Natural killer cell treated with Interleukin-12 subunit alpha and Interleukin-12 subunit beta and Interleukin-15 and Interleukin-18, amount 100 ng/mL, for 72 hours (primary cell): ENCODE measurements around the gene MYO9B. TPM values are rescaled to one million over a fixed set of nuclear protein-coding genes. Genes with fewer than 3 reads are reported as not detected.

ENCODE experiments used
- ATAC-seq, 2 donors: fragments of 150-1000 bp; cut with Tn5 transposase in 1 of 2; sonication (Bioruptor Pico), chemical (Tn5 transposase) in 1 of 2; 2 replicates each; pipeline ENCODE4 v1.10.0; 2021
- DNase-seq: peaks from one replicate; pipeline ENCODE4 v3.0.0; 2022; ENCODE audit warnings: low spot score
- H3K27ac Mint-ChIP-seq, 2 donors: 1 replicate in 1 of 2; 2 replicates in 1 of 2; pipeline ENCODE4 v1.8.0; 2022; ENCODE audit warnings: mixed read lengths in 2 of 2, mild to moderate bottlenecking in 1 of 2, moderate library complexity in 1 of 2
- H3K27me3 Mint-ChIP-seq, 2 donors: 1 replicate in 1 of 2; 2 replicates in 1 of 2; pipeline ENCODE4 v1.8.0; 2022; ENCODE audit warnings: mixed read lengths in 2 of 2
- H3K36me3 Mint-ChIP-seq: one replicate; pipeline ENCODE4 v1.8.0; 2022; ENCODE audit warnings: mixed read lengths
- H3K4me1 Mint-ChIP-seq, 2 donors: 1 replicate in 1 of 2; 2 replicates in 1 of 2; pipeline ENCODE4 v1.8.0; 2022; ENCODE audit warnings: low read depth in 2 of 2, mixed read lengths in 2 of 2, mild to moderate bottlenecking in 1 of 2
- H3K4me3 Mint-ChIP-seq: one replicate; pipeline ENCODE4 v1.8.0; 2022; ENCODE audit warnings: mixed read lengths
- H3K9me3 Mint-ChIP-seq: 2 replicates; pipeline ENCODE4 v1.8.0; 2022; ENCODE audit warnings: mixed read lengths
- total RNA-seq, 2 donors: library from RNA; stranded (reverse); gene quantifications; one replicate each; pipeline ENCODE4 v1.2.3, GENCODE V29; 2022

MYO9B gene
- total RNA-seq, 2 donors from 2014 or later, result 251 to 283 TPM

- no peaks in the 10 kb centered on the region for H3K27me3 Mint-ChIP-seq
- peaks cover 6% of the 10 kb centered on the region in 2 donors for H3K4me1 Mint-ChIP-seq
- H3K9me3 Mint-ChIP-seq, result no peaks in the 10 kb centered on the region
- H3K27ac Mint-ChIP-seq, result no peak overlapping the region
- H3K36me3 Mint-ChIP-seq, result no peaks in the 10 kb centered on the region
- DNase-seq (no peak), ATAC-seq (no peak)
- H3K4me3 Mint-ChIP-seq, result peak overlapping the region; percentile 42
These were observed 169.3 kb downstream of the MYO9B start for GRCh38 chr19:17244618-17245534.

DNA sequence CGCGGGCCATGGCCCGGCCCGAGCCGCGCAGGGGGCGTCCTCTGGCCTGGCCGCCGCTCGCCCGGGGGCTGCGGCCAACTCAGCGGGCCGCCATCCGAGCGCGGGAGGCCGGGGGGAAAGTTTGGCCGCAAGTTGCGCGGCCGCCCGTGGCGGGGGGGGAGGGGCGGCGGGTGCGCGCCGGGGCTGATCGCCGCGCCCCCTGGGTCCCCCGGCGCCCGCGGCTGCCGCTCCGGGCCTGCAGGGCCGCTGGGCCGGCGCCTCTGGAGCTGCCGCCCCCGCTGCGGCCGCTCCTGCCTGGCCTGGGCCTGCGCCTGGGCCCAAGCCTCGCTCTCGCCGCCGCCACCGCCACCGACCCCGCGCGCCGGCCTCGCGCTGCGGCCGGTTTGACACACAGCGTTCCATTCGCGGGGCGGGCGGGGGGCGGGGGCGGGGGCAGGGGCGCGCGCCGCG is 170.0 kb downstream of the MYO9B start, which contains the start of gene NR2F6:
TSS of gene NR2F6 (minus strand) at position 385 of the 450 bp plus-strand sequence. CDS start 699 bp downstream, outside the sequence.
- Mint-ChIP-seq H3K9me3 (no peaks in the 10 kb centered on the region), H3K4me3 (peak within 1 kb of the TSS; percentile 70), H3K36me3 (no peaks in the 10 kb centered on the region), H3K4me1 (peaks cover 6% of the 10 kb centered on the region in 2 donors), H3K27ac (peak within 1 kb of the TSS; percentile 34 to 50), H3K27me3 (no peaks in the 10 kb centered on the region)
- DNase-seq, result no peak
- ATAC-seq, result peak in 1 of 2 donors; percentile 22

- peak overlapping the region in 1 of 2 donors; percentile 34 for H3K27ac Mint-ChIP-seq
- no peaks in the 10 kb centered on the region for H3K9me3 Mint-ChIP-seq
- peaks cover 6% of the 10 kb centered on the region in 2 donors for H3K4me1 Mint-ChIP-seq
- no peaks in the 10 kb centered on the region for H3K27me3 Mint-ChIP-seq
- peak overlapping the region; percentile 70 for H3K4me3 Mint-ChIP-seq
- DNase-seq (no peak), ATAC-seq (no peak)
- H3K36me3 Mint-ChIP-seq, result no peaks in the 10 kb centered on the region
These were observed 171.3 kb downstream of the MYO9B start for GRCh38 chr19:17246681-17247425.

- ATAC-seq (no peak), DNase-seq (no peak)
- Mint-ChIP-seq H3K27ac (no peak overlapping the region), H3K36me3 (no peaks in the 10 kb centered on the region), H3K4me1 (peaks cover 6% of the 10 kb centered on the region in 2 donors), H3K4me3 (no peak overlapping the region), H3K9me3 (no peaks in the 10 kb centered on the region), H3K27me3 (no peaks in the 10 kb centered on the region)
These were observed 172.6 kb downstream of the MYO9B start for GRCh38 chr19:17248011-17248776.

GRCh38 chr19:17249887-17250548 is 174.4 kb downstream of the MYO9B start:
- H3K27me3 Mint-ChIP-seq, result no peaks in the 10 kb centered on the region
- ATAC-seq, result no peak
- no peak overlapping the region for H3K4me3 Mint-ChIP-seq
- peaks cover 6% of the 10 kb centered on the region in 2 donors for H3K4me1 Mint-ChIP-seq
- no peak overlapping the region for H3K27ac Mint-ChIP-seq
- no peaks in the 10 kb centered on the region for H3K36me3 Mint-ChIP-seq
- H3K9me3 Mint-ChIP-seq, result no peaks in the 10 kb centered on the region
- no peak for DNase-seq

- no peaks in the 10 kb centered on the region for H3K4me1 Mint-ChIP-seq
- H3K36me3 Mint-ChIP-seq, result no peaks in the 10 kb centered on the region
- peaks cover 0 to 2% of the 10 kb centered on the region in 2 donors for H3K27me3 Mint-ChIP-seq
- DNase-seq (no peak), ATAC-seq (no peak)
- no peak overlapping the region for H3K4me3 Mint-ChIP-seq
- no peaks in the 10 kb centered on the region for H3K9me3 Mint-ChIP-seq
- H3K27ac Mint-ChIP-seq, result no peak overlapping the region
These were observed 179.1 kb downstream of the MYO9B start for GRCh38 chr19:17254636-17255035.

GRCh38 chr19:17255150-17255621 is 179.6 kb downstream of the MYO9B start:
- H3K36me3 Mint-ChIP-seq, result no peaks in the 10 kb centered on the region
- H3K4me1 Mint-ChIP-seq, result no peaks in the 10 kb centered on the region
- H3K27ac Mint-ChIP-seq, result no peak overlapping the region
- H3K27me3 Mint-ChIP-seq, result peaks cover 0 to 2% of the 10 kb centered on the region in 2 donors
- H3K4me3 Mint-ChIP-seq, result no peak overlapping the region
- H3K9me3 Mint-ChIP-seq, result no peaks in the 10 kb centered on the region
- DNase-seq, result no peak
- no peak for ATAC-seq

DNA sequence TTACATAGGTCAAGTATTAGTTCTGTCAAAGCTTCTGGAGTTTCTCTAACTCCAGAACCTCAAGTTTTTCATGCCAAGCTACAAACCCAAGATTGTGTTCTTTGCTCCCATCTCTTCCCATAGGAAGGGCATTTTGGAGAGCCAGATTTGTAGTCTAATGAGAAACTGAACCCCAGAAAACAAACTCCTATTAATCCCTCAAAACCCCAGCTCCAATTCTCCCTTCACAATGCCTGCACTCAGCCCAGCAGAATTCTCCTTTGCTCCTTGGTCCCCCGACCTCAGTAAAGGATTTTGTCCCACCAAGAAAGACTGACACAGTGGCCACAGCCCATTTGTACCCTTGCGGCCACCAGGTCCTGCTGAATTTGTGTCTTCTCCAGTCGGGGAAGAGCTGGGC is 180.6 kb downstream of the MYO9B start:
- ATAC-seq (no peak), DNase-seq (no peak)
- no peak overlapping the region for H3K27ac Mint-ChIP-seq
- no peak overlapping the region for H3K4me3 Mint-ChIP-seq
- H3K36me3 Mint-ChIP-seq, result no peaks in the 10 kb centered on the region
- H3K4me1 Mint-ChIP-seq, result peaks cover 5 to 6% of the 10 kb centered on the region in 2 donors
- H3K9me3 Mint-ChIP-seq, result no peaks in the 10 kb centered on the region
- H3K27me3 Mint-ChIP-seq, result peaks cover 0 to 5% of the 10 kb centered on the region in 2 donors

DNA sequence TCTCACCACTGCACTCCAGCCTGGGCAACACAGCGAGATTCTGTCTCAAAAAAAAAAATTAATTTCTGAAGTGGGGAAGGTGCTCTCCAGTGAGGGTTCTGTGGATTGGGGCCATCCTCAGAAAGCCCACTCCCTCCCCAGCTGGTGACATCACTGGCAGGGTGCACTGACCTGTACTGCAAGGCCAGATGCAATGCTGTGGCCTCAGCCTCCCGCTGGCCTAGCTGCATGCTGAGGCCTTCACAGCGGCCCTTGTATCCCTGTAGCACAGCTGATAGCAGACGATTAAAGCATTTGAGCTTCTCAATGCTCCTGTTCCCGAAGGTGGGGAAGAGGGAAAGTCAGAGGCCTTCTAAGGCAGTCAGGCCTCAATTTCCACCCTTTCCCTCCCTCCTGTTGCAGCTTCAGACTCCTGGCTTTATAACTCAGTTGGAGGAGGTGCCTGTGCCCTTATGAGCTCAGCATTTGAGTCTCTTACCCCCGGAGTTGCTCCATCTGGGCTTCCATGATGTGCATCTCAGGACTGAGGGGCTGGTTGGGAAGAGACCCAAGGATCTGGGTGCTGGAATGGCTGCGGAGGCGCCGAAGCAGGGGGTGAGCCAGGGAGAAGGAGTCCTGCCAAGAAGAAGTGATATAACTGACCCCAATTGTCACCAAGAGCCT is 183.7 kb downstream of the MYO9B start:
- Mint-ChIP-seq H3K4me1 (peaks cover 6 to 7% of the 10 kb centered on the region in 2 donors), H3K27ac (no peak overlapping the region), H3K4me3 (no peak overlapping the region), H3K27me3 (peaks cover 0 to 5% of the 10 kb centered on the region in 2 donors), H3K9me3 (no peaks in the 10 kb centered on the region), H3K36me3 (no peaks in the 10 kb centered on the region)
- DNase-seq, result no peak
- no peak for ATAC-seq

- DNase-seq (no peak), ATAC-seq (no peak)
- no peaks in the 10 kb centered on the region for H3K36me3 Mint-ChIP-seq
- H3K9me3 Mint-ChIP-seq, result no peaks in the 10 kb centered on the region
- no peak overlapping the region for H3K27ac Mint-ChIP-seq
- no peak overlapping the region for H3K4me3 Mint-ChIP-seq
- H3K4me1 Mint-ChIP-seq, result peaks cover 6 to 7% of the 10 kb centered on the region in 2 donors
- peaks cover 0 to 5% of the 10 kb centered on the region in 2 donors for H3K27me3 Mint-ChIP-seq
These were observed 184.4 kb downstream of the MYO9B start for GRCh38 chr19:17259934-17260333.

DNA sequence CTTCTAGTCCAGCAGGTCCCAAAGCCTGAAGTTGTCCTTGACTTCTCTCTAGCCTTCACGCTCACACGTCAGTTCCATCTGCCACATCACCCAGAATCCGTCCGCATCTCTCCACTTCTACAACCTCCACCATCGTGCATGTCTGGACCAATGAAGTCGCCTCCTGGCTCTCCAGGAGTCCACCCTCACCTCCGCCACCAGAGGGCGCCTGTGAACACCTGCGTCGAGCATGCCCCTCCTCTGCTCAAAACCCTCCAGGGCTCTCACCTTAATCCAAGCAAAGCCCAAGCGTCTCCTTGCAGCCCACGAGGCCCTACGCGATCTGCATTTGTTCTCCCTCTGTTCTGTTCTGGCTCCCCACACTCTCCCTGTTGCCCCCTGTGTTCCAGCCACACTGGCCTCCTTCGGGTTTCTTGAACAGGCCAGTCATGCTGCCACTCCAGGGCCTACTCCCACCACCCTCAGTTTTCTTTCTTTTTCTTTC is 185.3 kb downstream of the MYO9B start:
- peak; percentile 91 for DNase-seq
- Mint-ChIP-seq H3K27me3 (peaks cover 0 to 2% of the 10 kb centered on the region in 2 donors), H3K9me3 (no peaks in the 10 kb centered on the region), H3K4me1 (peaks cover 6 to 7% of the 10 kb centered on the region in 2 donors), H3K4me3 (no peak overlapping the region), H3K27ac (no peak overlapping the region), H3K36me3 (no peaks in the 10 kb centered on the region)
- ATAC-seq, result peak; percentile 93 to 96

DNA sequence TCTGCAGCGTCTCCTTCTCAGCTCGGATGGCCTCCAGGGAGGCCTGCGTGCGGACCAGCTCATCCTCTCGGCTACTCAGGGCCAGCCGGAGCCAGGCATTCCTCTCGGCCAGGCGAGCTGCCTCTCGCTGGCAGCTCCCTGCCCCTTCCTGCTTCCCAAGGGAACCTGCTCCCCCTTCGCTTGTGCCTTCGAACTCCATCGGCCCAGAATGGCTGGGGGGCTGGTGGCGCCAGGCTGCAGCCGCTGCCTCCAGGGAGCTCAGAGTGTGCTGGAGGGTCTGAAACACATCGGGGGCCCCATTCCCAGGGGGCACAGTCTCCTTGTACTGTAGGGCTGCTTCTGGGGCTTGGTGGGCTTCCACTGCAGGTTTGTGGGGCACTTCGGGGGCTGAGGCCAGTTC is 187.0 kb downstream of the MYO9B start:
- Mint-ChIP-seq H3K27me3 (peaks cover 0 to 2% of the 10 kb centered on the region in 2 donors), H3K4me3 (no peak overlapping the region), H3K4me1 (peaks cover 12 to 13% of the 10 kb centered on the region in 2 donors), H3K9me3 (no peaks in the 10 kb centered on the region), H3K36me3 (no peaks in the 10 kb centered on the region), H3K27ac (no peak overlapping the region)
- ATAC-seq, result no peak
- no peak for DNase-seq
